Measurements from ENCODE around the gene VAMP4.

DNA sequence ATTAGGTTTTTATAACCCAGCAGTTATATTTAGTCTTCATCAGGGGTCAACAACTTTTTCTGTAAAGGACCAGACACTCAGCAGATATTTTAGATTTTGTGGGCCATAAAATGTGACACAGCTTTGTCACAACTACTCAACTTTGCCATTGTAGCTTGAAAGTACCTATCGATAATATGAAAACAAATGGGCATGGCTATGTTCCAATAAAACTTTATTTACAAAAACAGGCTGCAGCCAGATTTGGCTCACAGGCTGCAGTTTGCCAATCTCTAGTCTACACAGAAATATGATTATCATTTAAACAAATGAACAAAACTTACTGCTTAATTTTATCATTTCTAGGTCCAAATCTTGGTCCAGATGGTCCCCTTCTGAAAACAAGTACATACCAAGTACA lies 23.0 kb downstream of the VAMP4 start:
- TF ChIP-seq, protein P1, sequence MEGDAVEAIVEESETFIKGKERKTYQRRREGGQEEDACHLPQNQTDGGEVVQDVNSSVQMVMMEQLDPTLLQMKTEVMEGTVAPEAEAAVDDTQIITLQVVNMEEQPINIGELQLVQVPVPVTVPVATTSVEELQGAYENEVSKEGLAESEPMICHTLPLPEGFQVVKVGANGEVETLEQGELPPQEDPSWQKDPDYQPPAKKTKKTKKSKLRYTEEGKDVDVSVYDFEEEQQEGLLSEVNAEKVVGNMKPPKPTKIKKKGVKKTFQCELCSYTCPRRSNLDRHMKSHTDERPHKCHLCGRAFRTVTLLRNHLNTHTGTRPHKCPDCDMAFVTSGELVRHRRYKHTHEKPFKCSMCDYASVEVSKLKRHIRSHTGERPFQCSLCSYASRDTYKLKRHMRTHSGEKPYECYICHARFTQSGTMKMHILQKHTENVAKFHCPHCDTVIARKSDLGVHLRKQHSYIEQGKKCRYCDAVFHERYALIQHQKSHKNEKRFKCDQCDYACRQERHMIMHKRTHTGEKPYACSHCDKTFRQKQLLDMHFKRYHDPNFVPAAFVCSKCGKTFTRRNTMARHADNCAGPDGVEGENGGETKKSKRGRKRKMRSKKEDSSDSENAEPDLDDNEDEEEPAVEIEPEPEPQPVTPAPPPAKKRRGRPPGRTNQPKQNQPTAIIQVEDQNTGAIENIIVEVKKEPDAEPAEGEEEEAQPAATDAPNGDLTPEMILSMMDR (IDR thresholded peaks at IDR 0.05; ENCODE audit: insufficient read depth, low read depth, low read length), result no peak
- TF ChIP-seq EZH2 (IDR thresholded peaks at IDR 0.05; ENCODE audit: insufficient read depth, low read length), result no peak
